Spleen (tissue), 11 donors: Measurements from ENCODE around the gene SLC40A1. TPM values are rescaled to one million over a fixed set of nuclear protein-coding genes. Genes with fewer than 3 reads are reported as not detected.
A peak's percentile ranks its signal among the peaks of the same experiment; 100 is the strongest.

Experiments used
- DNase-seq: peaks from one replicate; pipeline ENCODE4 v3.0.0-alpha.2; 2020
- H3K27ac ChIP-seq, 8 donors: fragments of 200-600 bp; sonication (generic) in 7 of 8; 1 replicate in 4 of 8; 2 replicates in 4 of 8; pipeline versions ENCODE4 v1.5.0 to v1.8.0; 2016 to 2021; ENCODE audit warnings: inconsistent platforms in 4 of 8, mild to moderate bottlenecking in 4 of 8, moderate library complexity in 1 of 8
- H3K27me3 ChIP-seq, 7 donors: fragments of 200-600 bp; sonication (generic) in 6 of 7; replicated peaks in 1 of 7; 1 replicate in 4 of 7; 2 replicates in 3 of 7; pipeline versions ENCODE4 v1.5.0 to v1.8.0; 2016 to 2021; ENCODE audit warnings: inconsistent platforms in 3 of 7, mild to moderate bottlenecking in 1 of 7
- H3K36me3 ChIP-seq, 6 donors: fragments of 200-600 bp; sonication (generic) in 5 of 6; 1 replicate in 4 of 6; 2 replicates in 2 of 6; pipeline versions ENCODE4 v1.5.0 to v1.8.0; 2016 to 2021; ENCODE audit warnings: inconsistent platforms in 2 of 6
- H3K4me1 ChIP-seq, 6 donors: fragments of 200-600 bp; sonication (generic) in 5 of 6; 1 replicate in 3 of 6; 2 replicates in 3 of 6; pipeline versions ENCODE4 v1.5.0 to v1.8.0; 2016 to 2021; ENCODE audit warnings: inconsistent platforms in 3 of 6
- H3K4me3 ChIP-seq, 8 donors: fragments of 200-600 bp; sonication (generic) in 7 of 8; 1 replicate in 4 of 8; 2 replicates in 4 of 8; pipeline versions ENCODE4 v1.5.0 to v1.8.0; 2016 to 2021; ENCODE audit warnings: inconsistent platforms in 4 of 8, mild to moderate bottlenecking in 4 of 8, moderate library complexity in 2 of 8
- H3K9me3 ChIP-seq, 8 donors: fragments of 200-600 bp; sonication (generic) in 7 of 8; 1 replicate in 4 of 8; 2 replicates in 4 of 8; pipeline versions ENCODE4 v1.5.0 to v1.8.0; 2016 to 2021; ENCODE audit warnings: inconsistent platforms in 4 of 8
- CTCF ChIP-seq, 11 experiments: fragments of 200-600 bp in 7 of 11; fragments of 450-650 bp in 4 of 11; sonication (generic) in 4 of 11; IDR thresholded peaks in 8 of 11; conservative IDR thresholded peaks in 3 of 11; 1 replicate in 7 of 11; 2 replicates in 4 of 11; pipeline versions ENCODE4 v1.4.0 to v1.8.0; 2016 to 2021; ENCODE audit warnings: antibody characterized with exemption in 11 of 11, inconsistent platforms in 4 of 11, mild to moderate bottlenecking in 1 of 11
- POLR2A ChIP-seq, 3 donors: fragments of 450-650 bp; IDR thresholded peaks; one replicate each; pipeline ENCODE4 v1.5.1; 2017; ENCODE audit warnings: antibody characterized with exemption in 3 of 3, mild to moderate bottlenecking in 1 of 3
- POLR2AphosphoS5 ChIP-seq, 3 donors: sonication (generic); formaldehyde crosslinking; IDR thresholded peaks; one replicate each; pipeline ENCODE4 v1.5.1; 2017; ENCODE audit warnings: antibody characterized with exemption in 3 of 3
- WGBS, 5 donors: extraction: QIAGEN DNeasy Blood & Tissue Kit in 3 of 5; methylation state at CpG; one replicate each; pipeline versions ENCODE4 v1.1.5 to v1.1.7; 2013 to 2018; 5-methylcytosine and 5-hydroxymethylcytosine counted together
- intact Hi-C: fragments of 100-400 bp; cut with DNase I; formaldehyde crosslinking; loops from one replicate; pipeline ENCODE4 v1.15.0; 2023; ENCODE audit warnings: low total_unique reads
- polyA plus RNA-seq, 3 donors: library from polyadenylated mRNA; stranded (reverse); fragments of 200-250 nt; gene quantifications; one replicate each; pipeline ENCODE4 v1.2.1, GENCODE V29; 2013
- total RNA-seq, 7 donors: library from RNA; depleted of rRNA in 3 of 7; stranded (reverse); fragments of >200 nt in 3 of 7; fragmentation: NEBNext Ultra II Directional in 4 of 7; extraction: Animal tissue kit (Norgen Biotek cat#: 25700) in 4 of 7; gene quantifications; one replicate each; pipeline versions ENCODE4 v1.1.0 to v1.2.1, GENCODE V29; 2016 to 2021
- donor health status: healthy with polysubstance abuse.
- donor health status: DM: no; HTN: no; CAD: no; lungs with moderate emphysema.
- donor health status: DM: no; HTN: no; CAD: no.
- donor health status: Bipolar disorder and iron deficiency.
- donor health status: healthy.
- donor health status: DM: no; HTN: no; CAD: no.
- donor health status: DM: yes; HTN: yes; CAD: no.

SLC40A1 gene
- total and polyA plus RNA-seq, 10 donors: 55.7 to 843 (median 455) TPM

GRCh38 chr2:189530965-189531637 lies 49.5 kb downstream of the SLC40A1 start:
- no peak for DNase-seq
- peak overlapping the region in 5 of 8 donors; percentile 33 to 67 (median 55) for H3K27ac ChIP-seq
- WGBS, 5 donors: 83 to 92% (median 86%) methylated on average over 3 of the region's 3 CpGs
- H3K4me3 ChIP-seq: no peak overlapping the region
- no peaks in the 10 kb centered on the region for H3K9me3 ChIP-seq
- H3K4me1 ChIP-seq: peaks cover 0 to 7% (median 4%) of the 10 kb centered on the region in 6 donors
- H3K27me3 ChIP-seq: no peaks in the 10 kb centered on the region
- H3K36me3 ChIP-seq: no peaks in the 10 kb centered on the region
- TF ChIP-seq CTCF (IDR thresholded peaks at IDR 0.05 in 8 of 11, conservative IDR thresholded peaks at IDR 0.05 in 3 of 11) (no peak), POLR2AphosphoS5 (IDR thresholded peaks at IDR 0.05) (no peak)
- intact Hi-C loops: no loop called here

GRCh38 chr2:189528617-189529016 lies 52.0 kb downstream of the SLC40A1 start:
- H3K9me3 ChIP-seq: no peaks in the 10 kb centered on the region
- no peaks in the 10 kb centered on the region for H3K27me3 ChIP-seq
- peaks cover 0 to 7% (median 4%) of the 10 kb centered on the region in 6 donors for H3K4me1 ChIP-seq
- TF ChIP-seq CTCF (IDR thresholded peaks at IDR 0.05 in 8 of 11, conservative IDR thresholded peaks at IDR 0.05 in 3 of 11) (no peak), POLR2AphosphoS5 (IDR thresholded peaks at IDR 0.05) (no peak), POLR2A (IDR thresholded peaks at IDR 0.05) (no peak)
- H3K36me3 ChIP-seq: no peaks in the 10 kb centered on the region
- intact Hi-C loops: no loop called here
- H3K27ac ChIP-seq: peak overlapping the region in 2 of 8 donors; percentile 43 to 63
- no peak for DNase-seq
- WGBS, 5 donors: 89 to 98% (median 95%) methylated on average over 3 of the region's 3 CpGs
- no peak overlapping the region for H3K4me3 ChIP-seq

GRCh38 chr2:189527812-189528592 lies 52.6 kb downstream of the SLC40A1 start:
- TF ChIP-seq POLR2A (IDR thresholded peaks at IDR 0.05): no peak
- no peak for TF ChIP-seq POLR2AphosphoS5 (IDR thresholded peaks at IDR 0.05)
- no peak for TF ChIP-seq CTCF (IDR thresholded peaks at IDR 0.05 in 8 of 11, conservative IDR thresholded peaks at IDR 0.05 in 3 of 11)
- 83 to 90% (median 86%) methylated on average over 1 of the region's 1 CpG for WGBS, 5 donors

More at GRCh38 chr2:189527812-189528592, 52.6 kb downstream of the SLC40A1 start:
- Histone ChIP-seq H3K4me3 (no peak overlapping the region), H3K9me3 (no peaks in the 10 kb centered on the region), H3K27me3 (no peaks in the 10 kb centered on the region), H3K36me3 (no peaks in the 10 kb centered on the region), H3K4me1 (peaks cover 0 to 7% (median 4%) of the 10 kb centered on the region in 6 donors), H3K27ac (peak overlapping the region in 5 of 8 donors; percentile 19 to 63 (median 37))
- no peak for DNase-seq
- intact Hi-C loops: no loop called here
